Loucy (cell line): ENCODE measurements around the gene C1orf141.

ENCODE experiments used
- H2AFZ ChIP-seq: fragments of 200-600 bp; sonication (generic); 2 replicates; pipeline ENCODE4 v1.6.0; 2016; ENCODE audit warnings: antibody characterized with exemption, mild to moderate bottlenecking, low read length, moderate library complexity
- H3F3A ChIP-seq: fragments of 200-600 bp; 2 replicates; pipeline ENCODE4 v1.6.0; 2016; ENCODE audit warnings: antibody characterized with exemption, low read depth, mild to moderate bottlenecking
- H3K27me3 ChIP-seq: fragments of 200-600 bp; sonication (generic); 2 replicates; pipeline ENCODE4 v1.6.1; 2014; ENCODE audit warnings: low read length, mild to moderate bottlenecking; ENCODE audit not compliant: insufficient read depth, poor library complexity, severe bottlenecking
- H3K36me3 ChIP-seq: fragments of 200-600 bp; sonication (generic); 2 replicates; pipeline ENCODE4 v1.6.1; 2016; ENCODE audit warnings: low read length; ENCODE audit not compliant: insufficient read depth
- H3K4me1 ChIP-seq: fragments of 200-600 bp; sonication (generic); 2 replicates; pipeline ENCODE4 v1.5.1; 2014; ENCODE audit warnings: low read length, mild to moderate bottlenecking; ENCODE audit not compliant: insufficient read depth, poor library complexity, severe bottlenecking
- H3K4me2 ChIP-seq: fragments of 200-600 bp; sonication (generic); 2 replicates; pipeline ENCODE4 v1.6.0; 2014; ENCODE audit warnings: antibody characterized with exemption, low read length, low read depth, mild to moderate bottlenecking; ENCODE audit not compliant: poor library complexity, severe bottlenecking
- H3K4me3 ChIP-seq: fragments of 200-600 bp; sonication (generic); 2 replicates; pipeline ENCODE4 v1.5.1; 2014; ENCODE audit warnings: low read length, mild to moderate bottlenecking, mixed read lengths; ENCODE audit not compliant: poor library complexity, severe bottlenecking
- H3K79me2 ChIP-seq: fragments of 200-600 bp; sonication (generic); 2 replicates; pipeline ENCODE4 v1.6.1; 2014; ENCODE audit warnings: low read length; ENCODE audit not compliant: insufficient read depth
- H3K9ac ChIP-seq: fragments of 200-600 bp; sonication (generic); 2 replicates; pipeline ENCODE4 v1.6.0; 2014; ENCODE audit warnings: mild to moderate bottlenecking, low read depth, low read length, moderate library complexity; ENCODE audit not compliant: poor library complexity, severe bottlenecking
- H3K9me2 ChIP-seq: fragments of 200-600 bp; sonication (generic); replicated peaks from 2 replicates; pipeline ENCODE4 v1.6.1; 2016; ENCODE audit warnings: low read depth, low read length, mixed read lengths
- H3K9me3 ChIP-seq: fragments of 200-600 bp; sonication (generic); 2 replicates; pipeline ENCODE4 v1.6.1; 2014; ENCODE audit warnings: mild to moderate bottlenecking, antibody characterized with exemption, low read length, low read depth; ENCODE audit not compliant: insufficient read depth
- H4K20me1 ChIP-seq: fragments of 200-600 bp; sonication (generic); 2 replicates; pipeline ENCODE4 v1.6.0; 2014; ENCODE audit warnings: antibody characterized with exemption, low read length, mild to moderate bottlenecking; ENCODE audit not compliant: insufficient read depth, poor library complexity, severe bottlenecking
- CTCF ChIP-seq: fragments of 200-600 bp; sonication (generic); conservative IDR thresholded peaks from 2 replicates; pipeline ENCODE4 v1.5.1; 2014; ENCODE audit warnings: mild to moderate bottlenecking, antibody characterized with exemption, low read length
- EZH2phosphoT487 ChIP-seq: fragments of 200-600 bp; IDR thresholded peaks from 2 replicates; pipeline ENCODE4 v1.6.1; 2018; ENCODE audit warnings: antibody characterized with exemption, mild to moderate bottlenecking, moderate library complexity, borderline replicate concordance

The C1orf141 gene

GRCh38 chr1:67058242-67058641 lies 76.5 kb downstream of the C1orf141 start:
- no peak overlapping the region for H3K4me2 ChIP-seq
- H3K27me3 ChIP-seq, result no peaks in the 10 kb centered on the region
- TF ChIP-seq CTCF, result no peak
- TF ChIP-seq EZH2phosphoT487, result no peak

DNA sequence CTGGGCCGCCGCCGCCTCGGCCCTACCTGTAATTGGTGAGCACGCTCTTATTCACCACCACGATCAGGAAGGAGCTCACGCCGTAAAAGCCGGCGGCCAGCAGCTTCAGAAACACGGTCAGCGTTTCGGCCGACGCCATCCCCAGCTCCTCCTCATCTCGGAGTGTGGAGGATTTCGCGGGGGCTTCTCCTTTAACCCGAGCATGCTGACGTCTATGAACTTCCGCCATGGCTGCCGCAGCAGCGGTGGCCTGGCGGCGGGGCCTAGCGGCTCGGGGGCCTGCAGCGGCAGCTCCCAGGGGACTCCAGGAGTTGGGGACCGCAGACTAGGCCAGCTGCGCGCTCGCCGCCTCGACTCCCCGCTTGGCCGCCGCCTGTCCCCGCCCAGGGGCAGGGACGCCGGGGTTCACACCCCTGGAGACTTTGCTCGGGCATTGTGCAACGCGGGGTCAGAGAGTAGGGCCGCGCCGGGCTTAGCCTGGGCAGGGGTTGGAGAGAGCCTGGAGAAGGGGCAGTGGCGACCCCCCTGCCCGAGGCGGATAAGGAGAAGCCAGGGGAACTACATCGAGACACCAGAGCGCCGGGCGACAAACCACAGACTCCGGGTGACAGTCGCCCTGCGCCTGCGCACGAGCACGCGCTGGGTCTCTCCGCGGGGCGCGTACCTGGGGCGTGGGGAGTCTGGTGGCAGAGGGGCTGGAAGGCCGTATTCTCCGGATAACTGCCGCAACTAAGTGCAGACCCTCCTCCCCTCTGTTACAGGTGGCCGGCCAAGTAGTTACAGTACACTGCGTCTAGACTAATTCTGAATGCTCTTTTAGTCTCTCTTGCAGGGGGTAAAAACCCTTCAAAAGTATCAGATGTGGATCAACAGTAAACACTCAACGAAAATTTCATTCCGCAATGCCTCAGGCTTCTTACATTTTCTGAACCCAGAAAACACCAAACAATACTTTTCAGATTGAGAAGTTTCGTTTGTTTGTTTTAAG lies 80.7 kb downstream of the C1orf141 start, which contains the start of gene SLC35D1:
TSS of gene SLC35D1 (minus strand) at position 364 of the 988 bp plus-strand sequence. CDS start at position 229, 135 bp downstream.
- Histone ChIP-seq H3K27me3 (no peaks in the 10 kb centered on the region), H3K9ac (peak within 1 kb of the TSS; percentile 81), H2AFZ (peak within 1 kb of the TSS; percentile 92), H3K4me3 (peak within 1 kb of the TSS; percentile 82), H3K79me2 (peaks cover 41% of the 10 kb centered on the region), H3K9me3 (no peaks in the 10 kb centered on the region), H3K4me1 (peaks cover 29% of the 10 kb centered on the region), H3K36me3 (peaks cover 9% of the 10 kb centered on the region; the same call in 1 of the 2 replicates), H3K4me2 (peak within 1 kb of the TSS; percentile 75), H4K20me1 (peaks cover 25% of the 10 kb centered on the region), H3F3A (no peaks in the 10 kb centered on the region), H3K9me2 (no peaks in the 10 kb centered on the region)
- no peak for TF ChIP-seq CTCF
- no peak for TF ChIP-seq EZH2phosphoT487

More at GRCh38 chr1:67058242-67058641, 76.5 kb downstream of the C1orf141 start:
- peaks cover 2% of the 10 kb centered on the region for H3K79me2 ChIP-seq
- peaks cover 16% of the 10 kb centered on the region for H3K4me1 ChIP-seq
- H3K9me2 ChIP-seq, result no peaks in the 10 kb centered on the region
- H2AFZ ChIP-seq, result no peak overlapping the region
- no peaks in the 10 kb centered on the region for H3K9me3 ChIP-seq
- no peak overlapping the region for H3K4me3 ChIP-seq
- H3F3A ChIP-seq, result no peaks in the 10 kb centered on the region
- no peak overlapping the region for H3K9ac ChIP-seq
- peaks cover 2% of the 10 kb centered on the region for H4K20me1 ChIP-seq
- no peaks in the 10 kb centered on the region for H3K36me3 ChIP-seq

- TF ChIP-seq EZH2phosphoT487, result no peak
- TF ChIP-seq CTCF, result no peak
- Histone ChIP-seq H3K9me3 (no peaks in the 10 kb centered on the region), H3K27me3 (no peaks in the 10 kb centered on the region), H3K4me2 (peak overlapping the region; percentile 75), H3K79me2 (peaks cover 43% of the 10 kb centered on the region), H3K36me3 (peaks cover 14% of the 10 kb centered on the region), H3K4me1 (peaks cover 29% of the 10 kb centered on the region), H3K9ac (peak overlapping the region; percentile 81), H3K9me2 (no peaks in the 10 kb centered on the region), H3F3A (no peaks in the 10 kb centered on the region), H4K20me1 (peaks cover 25% of the 10 kb centered on the region), H2AFZ (peak overlapping the region; percentile 92; the same call in 1 of the 2 replicates), H3K4me3 (peak overlapping the region; percentile 82)
These were observed 81.3 kb downstream of the C1orf141 start for GRCh38 chr1:67053535-67053784.
